Neural cell (in vitro differentiated cells): ENCODE results near the gene ARL5A.

ENCODE experiments used
- CTCF ChIP-seq: fragments of 450-650 bp; IDR thresholded peaks from 2 replicates; pipeline ENCODE4 v1.5.1; 2014; ENCODE audit warnings: antibody characterized with exemption, mild to moderate bottlenecking, moderate library complexity; ENCODE audit not compliant: poor library complexity, severe bottlenecking
- EP300 ChIP-seq: fragments of 450-650 bp; conservative IDR thresholded peaks from 2 replicates; pipeline ENCODE4 v1.6.1; 2014; ENCODE audit warnings: antibody characterized with exemption, mild to moderate bottlenecking, moderate library complexity; ENCODE audit not compliant: poor library complexity, severe bottlenecking
- EZH2 ChIP-seq: fragments of 200-600, 300-800 bp; shearing (Covaris generic), sonication (generic); IDR thresholded peaks from 2 replicates; pipeline ENCODE4 v1.6.1; 2014; ENCODE audit warnings: antibody characterized with exemption, low read length, borderline replicate concordance, mild to moderate bottlenecking; ENCODE audit not compliant: insufficient read depth, poor library complexity, severe bottlenecking
- POLR2AphosphoS5 ChIP-seq: IDR thresholded peaks from 2 replicates; pipeline ENCODE4 v1.6.1; 2012
- RAD21 ChIP-seq: fragments of 450-650 bp; conservative IDR thresholded peaks from 2 replicates; pipeline ENCODE4 v1.6.1; 2014; ENCODE audit warnings: antibody characterized with exemption, mild to moderate bottlenecking, moderate library complexity
- REST ChIP-seq: IDR thresholded peaks from 2 replicates; pipeline ENCODE4 v1.6.1; 2012; ENCODE audit warnings: borderline replicate concordance
- TAF1 ChIP-seq: IDR thresholded peaks from 2 replicates; pipeline ENCODE4 v1.6.1; 2012; ENCODE audit warnings: low read depth

- no peak for TF ChIP-seq POLR2AphosphoS5
- TF ChIP-seq EZH2: no peak
- TF ChIP-seq EP300: no peak
- no peak for TF ChIP-seq TAF1
- no peak for TF ChIP-seq CTCF
- TF ChIP-seq REST: no peak
- no peak for TF ChIP-seq RAD21
Measured at GRCh38 chr2:151855111-151855510, 26.9 kb upstream of the ARL5A start.
